ENCODE results near the gene TBCD.
A peak's percentile ranks its signal among the peaks of the same experiment; 100 is the strongest.
"Not testable (repeated sequence)": the region's sequence is repeated elsewhere in the genome, so short reads cannot be mapped to it uniquely, and the experiment has no call there.

TBCD gene

GRCh38 chr17:82950525-82951102 is 198.7 kb downstream of the TBCD start:
- H3K4me3 ChIP-seq, result no peak overlapping the region
- no peak overlapping the region for H3K27ac ChIP-seq
- DNase-seq (ENCODE audit: low spot score), result peak; percentile 11
- TF ChIP-seq, protein P1, sequence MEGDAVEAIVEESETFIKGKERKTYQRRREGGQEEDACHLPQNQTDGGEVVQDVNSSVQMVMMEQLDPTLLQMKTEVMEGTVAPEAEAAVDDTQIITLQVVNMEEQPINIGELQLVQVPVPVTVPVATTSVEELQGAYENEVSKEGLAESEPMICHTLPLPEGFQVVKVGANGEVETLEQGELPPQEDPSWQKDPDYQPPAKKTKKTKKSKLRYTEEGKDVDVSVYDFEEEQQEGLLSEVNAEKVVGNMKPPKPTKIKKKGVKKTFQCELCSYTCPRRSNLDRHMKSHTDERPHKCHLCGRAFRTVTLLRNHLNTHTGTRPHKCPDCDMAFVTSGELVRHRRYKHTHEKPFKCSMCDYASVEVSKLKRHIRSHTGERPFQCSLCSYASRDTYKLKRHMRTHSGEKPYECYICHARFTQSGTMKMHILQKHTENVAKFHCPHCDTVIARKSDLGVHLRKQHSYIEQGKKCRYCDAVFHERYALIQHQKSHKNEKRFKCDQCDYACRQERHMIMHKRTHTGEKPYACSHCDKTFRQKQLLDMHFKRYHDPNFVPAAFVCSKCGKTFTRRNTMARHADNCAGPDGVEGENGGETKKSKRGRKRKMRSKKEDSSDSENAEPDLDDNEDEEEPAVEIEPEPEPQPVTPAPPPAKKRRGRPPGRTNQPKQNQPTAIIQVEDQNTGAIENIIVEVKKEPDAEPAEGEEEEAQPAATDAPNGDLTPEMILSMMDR (IDR thresholded peaks at IDR 0.05), result no peak

DNA sequence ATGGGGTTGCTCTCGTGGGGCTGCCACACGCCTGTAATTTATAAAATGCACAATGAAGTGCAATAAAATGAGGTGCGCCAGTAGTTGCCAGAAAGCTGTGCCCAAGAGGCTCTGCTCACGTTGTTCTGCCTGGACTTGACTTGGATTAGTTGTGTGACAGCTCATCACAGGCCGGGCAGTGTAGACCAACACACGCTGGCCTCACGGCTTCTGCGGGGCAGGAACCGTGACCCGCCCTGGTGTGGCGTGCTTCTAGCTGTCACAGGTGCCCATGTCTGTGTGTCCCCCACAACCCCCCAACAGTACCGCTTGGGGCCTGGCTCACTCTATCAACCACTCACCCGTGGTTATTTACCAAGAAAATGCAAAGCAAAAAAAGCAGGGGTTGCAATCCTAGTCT is 200.2 kb downstream of the TBCD start:
- DNase-seq (ENCODE audit: low spot score), result peak; percentile 36

GRCh38 chr17:82955106-82955505 is 203.2 kb downstream of the TBCD start:
- DNase-seq (ENCODE audit: low spot score); H3K27ac ChIP-seq; H3K4me3 ChIP-seq: not testable (repeated sequence)

More for the DNA sequence above, 200.2 kb downstream of the TBCD start:
- TF ChIP-seq, protein P1 (IDR thresholded peaks at IDR 0.05), result no peak
- no peak overlapping the region for H3K27ac ChIP-seq
- H3K4me3 ChIP-seq, result no peak overlapping the region

DNA sequence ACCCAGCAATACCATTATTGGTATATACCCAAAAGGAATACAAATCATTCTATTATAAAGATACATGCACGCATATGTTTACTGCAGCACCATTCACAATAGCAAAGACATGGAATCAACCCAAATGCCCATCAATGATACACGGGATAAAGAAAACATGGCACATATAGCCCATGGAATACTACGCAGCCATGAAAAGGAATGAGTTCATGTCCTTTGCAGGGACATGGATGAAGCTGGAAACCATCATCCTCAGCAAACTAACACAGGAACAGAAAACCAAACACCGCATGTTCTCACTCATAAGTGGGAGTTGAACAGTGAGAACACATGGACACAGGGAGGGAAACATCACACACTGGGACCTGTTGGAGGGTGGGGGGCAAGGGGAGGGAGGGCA is 203.8 kb downstream of the TBCD start:
- DNase-seq (ENCODE audit: low spot score); H3K27ac ChIP-seq; H3K4me3 ChIP-seq: not testable (repeated sequence)

DNA sequence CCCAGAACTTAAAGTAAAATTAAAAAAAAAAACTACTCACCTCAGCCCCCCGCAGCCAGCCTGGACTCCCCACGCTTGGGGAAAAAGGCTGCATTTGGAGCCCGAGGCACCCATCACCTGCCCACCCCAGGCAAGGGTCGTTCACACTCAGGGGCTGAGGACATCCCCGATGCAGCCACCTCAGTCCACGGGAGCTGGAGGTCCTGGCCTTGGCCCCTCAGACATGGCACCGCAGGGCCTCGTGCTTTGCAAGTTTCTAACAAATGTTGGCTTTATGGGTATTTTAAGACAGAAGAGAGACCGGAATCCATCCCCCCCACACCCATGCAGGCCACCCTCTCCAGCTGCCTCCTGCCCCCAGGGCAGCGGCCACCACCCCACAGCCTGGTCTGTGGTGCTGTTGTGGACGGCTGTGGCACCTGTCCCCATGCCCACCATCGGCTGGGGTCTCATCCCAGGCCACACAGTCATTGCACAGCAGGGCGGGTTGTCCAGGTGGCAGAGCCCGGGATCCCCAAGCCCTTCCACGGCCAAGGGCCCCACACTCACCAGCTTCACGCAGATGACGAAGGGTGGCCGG is 204.4 kb downstream of the TBCD start:
- TF ChIP-seq, protein P1 (IDR thresholded peaks at IDR 0.05), result no peak
- no peak overlapping the region for H3K4me3 ChIP-seq
- H3K27ac ChIP-seq, result no peak overlapping the region
- peak; percentile 50 for DNase-seq (ENCODE audit: low spot score)

DNA sequence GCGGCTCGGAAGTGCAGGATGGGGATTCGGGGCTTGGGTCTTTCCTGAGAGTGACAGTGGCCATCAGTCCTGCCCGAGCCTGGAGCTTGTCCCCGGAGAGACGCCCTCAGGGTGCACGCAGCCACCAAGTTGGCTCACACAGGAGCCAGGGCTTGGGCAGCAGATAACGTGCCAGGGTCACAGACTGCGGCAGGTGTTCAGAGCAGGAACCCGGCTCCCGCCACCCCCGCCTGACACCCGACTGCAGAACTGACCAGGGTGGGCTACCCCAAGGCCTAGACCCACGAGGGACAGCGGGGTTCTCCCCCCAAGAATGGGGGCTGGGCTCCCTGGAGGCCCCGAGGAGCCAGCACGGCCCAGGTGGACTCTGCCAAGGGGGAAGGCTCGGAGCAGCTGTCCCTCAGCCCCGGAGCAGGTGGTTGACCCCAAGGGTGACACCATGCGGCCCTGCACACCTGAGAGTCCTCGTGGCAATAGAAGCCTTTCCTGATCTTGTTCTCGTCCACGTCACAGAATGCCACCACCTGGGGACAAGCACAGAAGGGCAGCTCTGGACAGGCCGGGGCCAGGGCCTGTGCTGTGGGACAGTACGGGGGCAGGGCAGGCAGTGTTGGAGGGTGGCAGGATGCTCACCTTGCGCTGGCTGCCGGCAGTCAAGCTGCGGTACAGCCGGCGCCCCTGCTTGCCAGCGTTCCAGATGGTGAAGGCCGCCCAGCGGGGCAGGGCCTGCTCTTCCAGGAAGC is 205.0 kb downstream of the TBCD start:
- DNase-seq (ENCODE audit: low spot score), result peak; percentile 72
- no peak overlapping the region for H3K4me3 ChIP-seq
- TF ChIP-seq, protein P1 (IDR thresholded peaks at IDR 0.05), result no peak

GRCh38 chr17:82957469-82957795 is 205.6 kb downstream of the TBCD start:
- TF ChIP-seq, protein P1 (IDR thresholded peaks at IDR 0.05), result no peak
- Histone ChIP-seq H3K27ac (no peak overlapping the region), H3K4me3 (no peak overlapping the region)
- no peak for DNase-seq (ENCODE audit: low spot score)

More for the DNA sequence above, 205.0 kb downstream of the TBCD start:
- no peak overlapping the region for H3K27ac ChIP-seq

DNA sequence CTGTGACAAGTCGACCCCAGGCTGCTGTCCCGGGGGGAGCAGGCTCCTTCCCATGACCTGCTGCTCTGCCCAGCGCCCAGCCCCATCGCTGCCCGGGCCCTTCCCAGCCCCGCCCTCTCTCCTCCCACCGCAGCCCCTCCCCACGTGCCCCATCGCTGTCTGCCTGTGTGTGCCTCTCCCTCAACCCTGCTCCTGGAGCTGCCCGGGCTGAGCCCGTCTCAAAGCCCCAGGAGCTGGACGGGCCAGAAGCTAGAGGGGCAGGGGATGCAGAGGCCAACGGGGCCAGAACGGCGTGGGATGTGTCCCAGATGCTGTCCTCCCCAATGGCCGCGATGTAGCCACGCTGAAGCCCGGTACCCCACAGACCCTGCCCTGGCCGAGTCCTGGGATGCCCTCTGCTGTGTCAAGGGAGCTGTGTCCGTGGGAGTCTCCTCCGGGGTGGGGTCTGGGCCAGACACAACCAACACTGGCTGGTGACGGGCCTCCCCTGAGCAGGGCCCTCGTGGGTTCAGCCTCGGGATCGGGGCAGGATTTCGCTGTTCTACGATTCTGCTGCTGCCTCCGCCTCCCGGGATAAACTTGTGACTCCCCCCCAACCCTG is 206.2 kb downstream of the TBCD start:
- Histone ChIP-seq H3K4me3 (no peak overlapping the region), H3K27ac (no peak overlapping the region)
- TF ChIP-seq, protein P1 (IDR thresholded peaks at IDR 0.05), result no peak
- DNase-seq (ENCODE audit: low spot score), result peak; percentile 67
